GM13976 (cell line): ENCODE data around the gene NR1D2.

Experiments
- DNase-seq: peaks from one replicate; pipeline ENCODE4 v3.0.0; 2012; ENCODE audit warnings: low spot score
- CTCF ChIP-seq: IDR thresholded peaks from 2 replicates; pipeline ENCODE4 v1.5.1; 2012; ENCODE audit warnings: borderline replicate concordance, mild to moderate bottlenecking; ENCODE audit not compliant: insufficient read depth; ENCODE audit errors: extremely low read depth, missing control alignments, control extremely low read depth
- in situ Hi-C: fragments of 300-500 bp; cut with MboI; formaldehyde crosslinking; loops from one replicate; pipeline ENCODE4 v1.12.0; 2022; ENCODE audit warnings: low sequenced_read_pairs, mixed read lengths, inconsistent platforms; ENCODE audit not compliant: unreplicated experiment

The NR1D2 gene

GRCh38 chr3:23950293-23950692, 5.2 kb downstream of the NR1D2 start:
- in situ Hi-C loops: no loop called here
- TF ChIP-seq CTCF: no peak
- peak; percentile 27 for DNase-seq

GRCh38 chr3:23952646-23953045, 7.6 kb downstream of the NR1D2 start:
- in situ Hi-C loops: no loop called here
- TF ChIP-seq CTCF: no peak
- DNase-seq: no peak

- DNase-seq: no peak
- no peak for TF ChIP-seq CTCF
- in situ Hi-C loops: no loop called here
These were observed 8.4 kb downstream of the NR1D2 start for GRCh38 chr3:23953523-23953922.

- DNase-seq: no peak
- no peak for TF ChIP-seq CTCF
- in situ Hi-C loops: no loop called here
These were observed 9.1 kb downstream of the NR1D2 start for GRCh38 chr3:23954144-23954543.

- in situ Hi-C loops: no loop called here
- no peak for DNase-seq
- no peak for TF ChIP-seq CTCF
These were observed 11.6 kb downstream of the NR1D2 start for GRCh38 chr3:23956701-23957100.

GRCh38 chr3:23959135-23959900, 14.2 kb downstream of the NR1D2 start:
- TF ChIP-seq CTCF: no peak

More at GRCh38 chr3:23959135-23959900, 14.2 kb downstream of the NR1D2 start:
- in situ Hi-C loops: no loop called here
- no peak for DNase-seq
